Measurements from ENCODE around the gene GJA5.

The GJA5 gene

DNA sequence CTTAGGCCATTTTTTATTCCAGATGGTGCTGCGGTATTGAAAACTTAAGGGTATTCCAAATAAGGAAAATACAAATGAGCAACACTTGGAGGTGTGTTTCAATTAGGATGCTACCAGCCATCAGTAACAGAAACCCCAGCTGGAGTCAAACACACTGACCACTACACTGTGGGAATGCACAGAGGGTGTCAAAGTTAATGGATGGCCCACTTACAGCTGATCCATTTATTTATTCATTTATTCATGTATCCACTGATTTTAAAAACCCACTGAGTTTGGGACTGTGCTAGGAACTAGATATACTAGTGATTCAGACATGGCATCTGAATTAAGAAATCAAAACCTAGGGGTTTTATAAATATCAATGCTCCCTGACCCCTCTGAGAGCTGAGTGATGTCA lies 24.5 kb upstream of the GJA5 start:
- Histone ChIP-seq H3K27me3 (ENCODE audit: control insufficient read depth, insufficient read depth, low read length) (peaks cover 4% of the 10 kb centered on the region), H3K4me3 (ENCODE audit: low read length) (no peak overlapping the region), H3K9ac (ENCODE audit: low read length) (no peak overlapping the region), H3K9me3 (ENCODE audit: control insufficient read depth, low read length) (no peaks in the 10 kb centered on the region), H3K36me3 (ENCODE audit: control insufficient read depth, insufficient read depth, low read length) (no peaks in the 10 kb centered on the region), H3K4me1 (ENCODE audit: control insufficient read depth, insufficient read depth, low read length) (no peaks in the 10 kb centered on the region)

DNA sequence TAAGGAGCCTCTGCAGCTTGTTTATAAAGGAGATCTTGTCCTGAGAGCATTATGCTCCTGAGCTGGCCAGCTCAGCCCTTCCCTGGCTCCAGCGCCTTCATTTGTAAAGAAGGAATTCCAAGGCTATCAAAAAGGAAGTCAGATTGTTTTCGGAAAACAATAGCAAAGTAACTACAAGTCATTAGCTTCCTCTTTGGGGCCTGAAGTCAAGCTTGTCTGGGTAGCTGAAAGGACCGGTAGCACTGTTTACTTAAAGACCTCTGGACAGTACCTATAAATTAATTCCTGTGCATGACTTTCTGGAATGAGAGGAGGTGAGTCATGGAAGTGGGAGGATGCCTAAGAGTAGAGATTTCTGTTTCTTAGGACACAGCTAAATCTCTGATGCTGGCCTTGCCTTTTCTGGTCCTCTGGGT lies 20.7 kb upstream of the GJA5 start:
- Histone ChIP-seq H3K27me3 (ENCODE audit: control insufficient read depth, insufficient read depth, low read length) (peaks cover 4% of the 10 kb centered on the region), H3K4me1 (ENCODE audit: control insufficient read depth, insufficient read depth, low read length) (no peaks in the 10 kb centered on the region), H3K9ac (ENCODE audit: low read length) (no peak overlapping the region), H3K4me3 (ENCODE audit: low read length) (no peak overlapping the region), H3K36me3 (ENCODE audit: control insufficient read depth, insufficient read depth, low read length) (no peaks in the 10 kb centered on the region), H3K9me3 (ENCODE audit: control insufficient read depth, low read length) (no peaks in the 10 kb centered on the region)

DNA sequence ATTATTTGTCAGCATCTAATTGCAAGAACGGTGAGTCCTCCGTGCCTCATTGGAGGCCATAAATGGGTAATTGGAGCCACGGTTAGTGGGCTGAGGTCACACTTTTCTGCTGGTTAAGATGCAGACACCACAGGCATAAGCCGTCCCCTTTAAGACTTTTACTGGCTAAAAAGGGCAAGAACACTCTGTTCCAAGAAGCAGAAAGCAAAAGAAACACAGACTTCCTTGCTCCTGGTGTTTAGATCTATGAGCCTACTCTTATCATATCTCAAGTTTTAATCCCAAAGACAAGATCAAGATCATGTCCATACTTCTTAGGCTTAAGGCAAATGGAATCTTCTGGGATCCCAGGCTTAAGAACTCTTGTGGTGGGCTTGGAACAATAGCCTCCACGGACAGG lies 17.3 kb upstream of the GJA5 start:
- no peak overlapping the region for H3K4me3 ChIP-seq (ENCODE audit: low read length)
- no peaks in the 10 kb centered on the region for H3K4me1 ChIP-seq (ENCODE audit: control insufficient read depth, insufficient read depth, low read length)
- no peaks in the 10 kb centered on the region for H3K9me3 ChIP-seq (ENCODE audit: control insufficient read depth, low read length)
- no peaks in the 10 kb centered on the region for H3K36me3 ChIP-seq (ENCODE audit: control insufficient read depth, insufficient read depth, low read length)
- no peak overlapping the region for H3K9ac ChIP-seq (ENCODE audit: low read length)
- peaks cover 10% of the 10 kb centered on the region for H3K27me3 ChIP-seq (ENCODE audit: control insufficient read depth, insufficient read depth, low read length)

DNA sequence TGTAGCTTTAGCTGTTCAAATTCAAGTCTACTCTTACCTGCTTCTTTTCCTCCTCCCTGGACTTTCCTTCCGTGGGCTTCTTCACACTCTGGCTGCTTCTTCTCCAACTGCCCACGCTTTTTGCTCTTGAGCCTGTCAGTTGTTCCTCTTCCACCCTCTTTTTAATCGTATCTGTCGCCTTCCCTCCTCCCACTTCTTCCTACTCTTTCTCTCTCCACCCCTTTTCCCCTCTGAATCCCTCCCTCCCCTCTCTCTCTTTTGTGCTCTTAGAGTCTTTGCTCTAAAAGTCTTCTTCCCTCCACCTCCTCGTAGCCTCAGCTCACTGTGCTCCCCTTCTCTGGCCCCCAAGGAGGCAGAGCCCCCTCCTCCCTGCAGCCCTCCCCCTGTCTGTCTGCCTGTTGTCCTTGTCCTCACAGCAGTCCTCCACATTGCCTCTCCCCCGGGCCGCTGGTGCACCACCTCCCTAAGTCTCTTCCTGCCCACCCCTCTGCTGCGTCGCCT lies 12.9 kb upstream of the GJA5 start:
- H3K9ac ChIP-seq (ENCODE audit: low read length): no peak overlapping the region
- no peak overlapping the region for H3K4me3 ChIP-seq (ENCODE audit: low read length)
- H3K27me3 ChIP-seq (ENCODE audit: control insufficient read depth, insufficient read depth, low read length): peaks cover 33% of the 10 kb centered on the region
- H3K9me3 ChIP-seq (ENCODE audit: control insufficient read depth, low read length): no peaks in the 10 kb centered on the region
- H3K36me3 ChIP-seq (ENCODE audit: control insufficient read depth, insufficient read depth, low read length): no peaks in the 10 kb centered on the region
- no peaks in the 10 kb centered on the region for H3K4me1 ChIP-seq (ENCODE audit: control insufficient read depth, insufficient read depth, low read length)

DNA sequence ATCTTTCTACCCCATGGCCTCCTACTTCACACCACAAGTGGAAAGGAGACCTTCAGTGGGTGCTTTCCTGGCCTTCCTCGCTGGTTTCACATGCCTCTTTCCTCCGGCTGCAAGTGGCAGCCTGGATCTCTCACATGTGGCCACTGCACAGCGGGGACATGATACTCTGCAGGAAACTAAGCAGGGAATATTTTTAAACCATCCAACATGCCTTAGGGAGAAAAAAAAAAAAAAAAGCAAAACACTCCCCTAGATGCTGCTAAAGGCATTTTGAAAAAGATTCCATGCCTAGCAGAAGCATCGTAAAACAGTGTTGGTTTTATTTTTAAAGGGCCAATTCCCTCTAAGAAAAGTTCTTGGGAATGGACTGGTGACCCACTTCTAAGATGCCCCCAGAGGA lies 12.2 kb upstream of the GJA5 start:
- Histone ChIP-seq H3K4me3 (ENCODE audit: low read length) (no peak overlapping the region), H3K9ac (ENCODE audit: low read length) (no peak overlapping the region), H3K4me1 (ENCODE audit: control insufficient read depth, insufficient read depth, low read length) (no peaks in the 10 kb centered on the region)

DNA sequence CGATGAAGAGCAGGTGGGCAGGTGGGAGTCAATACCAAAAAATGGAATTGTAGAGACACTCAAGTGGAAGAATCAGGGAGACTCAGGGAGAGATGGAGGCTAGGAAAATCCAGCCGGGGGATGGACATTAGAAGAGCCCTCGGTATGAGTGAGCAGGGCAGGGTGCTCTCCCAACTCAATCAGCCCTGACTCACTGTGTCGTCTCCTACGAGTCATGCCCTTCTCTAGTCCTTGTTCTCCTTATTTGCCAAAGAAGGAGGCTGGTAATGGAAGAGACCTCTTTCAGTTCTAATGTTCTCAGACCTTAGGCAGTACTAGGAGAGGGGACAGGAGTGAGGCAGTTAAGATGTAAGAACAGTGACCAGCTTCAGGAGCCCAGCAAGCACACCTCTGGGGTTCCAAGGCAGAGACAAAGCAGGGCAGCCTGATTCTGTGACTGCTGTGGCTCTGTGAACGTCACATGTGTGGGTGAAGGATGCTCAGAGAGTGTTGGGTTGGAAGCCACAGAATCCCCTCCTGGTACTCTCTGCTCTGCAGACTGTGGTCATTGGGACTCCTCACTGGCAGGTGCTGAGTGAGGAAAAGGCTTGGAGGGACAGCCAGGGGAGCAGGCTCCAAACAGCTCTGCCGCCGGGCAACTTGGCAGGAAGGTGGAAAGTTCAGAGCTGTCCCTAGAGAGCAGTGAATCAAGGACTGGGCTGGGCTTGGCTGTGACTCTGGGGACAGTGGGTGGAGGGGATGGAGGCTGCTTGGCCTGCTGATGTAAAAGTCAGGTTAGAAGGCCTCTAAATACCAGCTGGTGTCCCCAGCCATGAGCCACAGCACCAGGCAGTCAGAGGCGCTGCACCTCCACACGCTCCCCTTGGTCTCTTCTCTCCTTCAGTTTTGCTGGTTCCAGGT lies 11.1 kb upstream of the GJA5 start:
- no peaks in the 10 kb centered on the region for H3K9me3 ChIP-seq (ENCODE audit: control insufficient read depth, low read length)
- H3K36me3 ChIP-seq (ENCODE audit: control insufficient read depth, insufficient read depth, low read length): no peaks in the 10 kb centered on the region
- no peaks in the 10 kb centered on the region for H3K4me1 ChIP-seq (ENCODE audit: control insufficient read depth, insufficient read depth, low read length)
- no peak overlapping the region for H3K9ac ChIP-seq (ENCODE audit: low read length)
- H3K4me3 ChIP-seq (ENCODE audit: low read length): no peak overlapping the region
- H3K27me3 ChIP-seq (ENCODE audit: control insufficient read depth, insufficient read depth, low read length): peaks cover 33% of the 10 kb centered on the region

More for the DNA sequence above, 12.2 kb upstream of the GJA5 start:
- Histone ChIP-seq H3K27me3 (ENCODE audit: control insufficient read depth, insufficient read depth, low read length) (peaks cover 33% of the 10 kb centered on the region), H3K9me3 (ENCODE audit: control insufficient read depth, low read length) (no peaks in the 10 kb centered on the region), H3K36me3 (ENCODE audit: control insufficient read depth, insufficient read depth, low read length) (no peaks in the 10 kb centered on the region)

DNA sequence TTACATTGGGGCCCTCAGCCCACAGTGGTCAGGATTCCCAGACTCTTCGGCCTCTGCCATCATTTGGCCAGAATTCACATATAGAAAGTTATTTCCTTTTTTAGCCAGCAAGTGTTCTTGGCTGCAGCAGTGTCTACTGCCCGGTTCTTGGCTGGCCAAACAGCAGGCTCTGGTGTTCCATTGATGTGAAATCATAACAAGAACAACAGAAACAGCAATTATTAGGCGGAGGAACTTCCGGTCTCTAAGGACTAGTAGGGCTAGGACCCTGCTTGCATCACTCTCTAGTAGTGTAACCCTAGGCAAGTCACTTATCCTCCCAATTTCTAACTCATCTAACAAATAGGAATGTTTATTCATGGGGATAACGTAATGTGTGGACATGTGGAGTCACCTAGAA lies 8.7 kb upstream of the GJA5 start:
- Histone ChIP-seq H3K36me3 (ENCODE audit: control insufficient read depth, insufficient read depth, low read length) (no peaks in the 10 kb centered on the region), H3K4me1 (ENCODE audit: control insufficient read depth, insufficient read depth, low read length) (no peaks in the 10 kb centered on the region), H3K27me3 (ENCODE audit: control insufficient read depth, insufficient read depth, low read length) (peaks cover 33% of the 10 kb centered on the region), H3K9ac (ENCODE audit: low read length) (no peak overlapping the region), H3K4me3 (ENCODE audit: low read length) (no peak overlapping the region), H3K9me3 (ENCODE audit: control insufficient read depth, low read length) (no peaks in the 10 kb centered on the region)

DNA sequence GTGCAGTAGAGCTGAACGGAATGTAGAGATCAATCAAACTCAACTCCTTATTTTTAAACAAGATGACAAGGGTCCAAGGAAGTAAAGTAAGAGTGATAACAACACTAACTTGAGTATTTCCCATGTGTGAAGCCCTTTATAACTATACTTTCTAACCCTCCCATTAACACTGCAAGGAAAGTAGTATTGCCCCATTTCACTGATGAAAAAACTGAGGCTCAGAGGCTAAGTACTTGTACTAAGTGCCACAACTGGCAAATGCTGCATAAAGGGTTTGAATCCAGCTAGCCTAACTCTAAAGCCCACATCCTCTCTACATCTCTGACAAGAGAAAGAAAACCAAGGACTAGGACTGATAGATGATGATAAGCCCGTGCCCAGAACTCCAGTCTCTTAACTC lies 8.2 kb upstream of the GJA5 start:
- H3K9ac ChIP-seq (ENCODE audit: low read length): no peak overlapping the region
- no peak overlapping the region for H3K4me3 ChIP-seq (ENCODE audit: low read length)
- no peaks in the 10 kb centered on the region for H3K9me3 ChIP-seq (ENCODE audit: control insufficient read depth, low read length)
- H3K4me1 ChIP-seq (ENCODE audit: control insufficient read depth, insufficient read depth, low read length): no peaks in the 10 kb centered on the region
- no peaks in the 10 kb centered on the region for H3K36me3 ChIP-seq (ENCODE audit: control insufficient read depth, insufficient read depth, low read length)
- peaks cover 31% of the 10 kb centered on the region for H3K27me3 ChIP-seq (ENCODE audit: control insufficient read depth, insufficient read depth, low read length)

DNA sequence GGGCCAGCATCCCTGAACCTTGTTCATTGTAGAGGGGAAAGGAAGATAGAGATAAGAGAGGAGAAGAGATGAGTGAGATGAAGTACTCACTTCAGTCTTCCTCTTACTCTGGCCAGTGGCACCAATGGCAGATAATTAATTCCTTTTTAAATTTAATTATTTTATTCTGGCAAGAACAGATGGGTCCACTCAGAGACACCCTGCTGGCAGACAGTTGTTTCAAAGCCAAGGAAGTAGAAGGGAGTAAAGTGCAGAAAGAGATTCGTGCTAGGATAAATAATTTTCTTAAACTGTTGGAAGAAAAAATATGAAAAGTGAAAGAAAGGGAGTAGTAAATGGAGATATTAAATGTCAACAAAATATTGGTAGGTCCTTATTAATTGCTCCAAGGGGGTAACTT lies 7.7 kb upstream of the GJA5 start:
- no peak overlapping the region for H3K9ac ChIP-seq (ENCODE audit: low read length)
- no peak overlapping the region for H3K4me3 ChIP-seq (ENCODE audit: low read length)
- no peaks in the 10 kb centered on the region for H3K36me3 ChIP-seq (ENCODE audit: control insufficient read depth, insufficient read depth, low read length)
- H3K4me1 ChIP-seq (ENCODE audit: control insufficient read depth, insufficient read depth, low read length): no peaks in the 10 kb centered on the region
- H3K27me3 ChIP-seq (ENCODE audit: control insufficient read depth, insufficient read depth, low read length): peaks cover 26% of the 10 kb centered on the region
- H3K9me3 ChIP-seq (ENCODE audit: control insufficient read depth, low read length): no peaks in the 10 kb centered on the region

DNA sequence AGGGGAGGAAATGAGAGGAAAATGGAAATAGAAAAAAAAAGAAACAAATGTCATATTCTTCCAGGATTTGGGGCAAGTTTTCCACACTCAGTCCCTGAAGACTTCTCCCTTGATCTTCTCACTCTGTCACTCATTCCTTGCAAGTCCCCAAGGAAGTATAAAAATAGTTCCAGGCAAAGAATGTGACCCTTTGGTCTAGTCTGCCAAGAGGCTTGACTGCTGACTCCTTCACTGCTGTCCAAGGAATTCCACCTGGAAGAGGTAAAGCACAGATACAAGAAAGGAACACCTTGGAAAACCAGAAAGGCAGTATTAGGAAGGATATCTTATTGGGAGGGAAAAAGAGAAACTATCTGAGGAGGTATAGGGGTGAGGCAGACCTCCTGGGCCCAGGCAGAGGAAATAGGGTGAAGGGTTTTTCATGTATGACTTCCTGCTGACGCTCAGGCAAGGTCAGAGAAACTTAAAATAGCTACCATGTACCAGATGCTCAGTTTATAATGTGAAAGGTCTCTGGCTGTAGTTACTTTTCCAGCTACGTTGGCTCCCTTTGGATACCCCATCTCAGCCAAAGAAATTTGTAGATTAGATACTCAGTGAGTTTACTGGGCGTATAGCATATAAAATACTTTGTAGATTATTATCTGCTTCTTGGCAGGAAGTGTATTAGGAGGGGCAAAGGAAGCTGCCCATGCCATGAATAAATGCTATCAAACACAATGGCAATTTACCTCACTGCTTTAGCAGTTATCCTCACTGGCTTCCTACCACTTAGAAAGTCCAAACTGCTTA lies 2.0 kb upstream of the GJA5 start:
- Histone ChIP-seq H3K9me3 (ENCODE audit: control insufficient read depth, low read length) (no peaks in the 10 kb centered on the region), H3K36me3 (ENCODE audit: control insufficient read depth, insufficient read depth, low read length) (no peaks in the 10 kb centered on the region), H3K9ac (ENCODE audit: low read length) (no peak overlapping the region), H3K27me3 (ENCODE audit: control insufficient read depth, insufficient read depth, low read length) (no peaks in the 10 kb centered on the region), H3K4me3 (ENCODE audit: low read length) (no peak overlapping the region), H3K4me1 (ENCODE audit: control insufficient read depth, insufficient read depth, low read length) (no peaks in the 10 kb centered on the region)

DNA sequence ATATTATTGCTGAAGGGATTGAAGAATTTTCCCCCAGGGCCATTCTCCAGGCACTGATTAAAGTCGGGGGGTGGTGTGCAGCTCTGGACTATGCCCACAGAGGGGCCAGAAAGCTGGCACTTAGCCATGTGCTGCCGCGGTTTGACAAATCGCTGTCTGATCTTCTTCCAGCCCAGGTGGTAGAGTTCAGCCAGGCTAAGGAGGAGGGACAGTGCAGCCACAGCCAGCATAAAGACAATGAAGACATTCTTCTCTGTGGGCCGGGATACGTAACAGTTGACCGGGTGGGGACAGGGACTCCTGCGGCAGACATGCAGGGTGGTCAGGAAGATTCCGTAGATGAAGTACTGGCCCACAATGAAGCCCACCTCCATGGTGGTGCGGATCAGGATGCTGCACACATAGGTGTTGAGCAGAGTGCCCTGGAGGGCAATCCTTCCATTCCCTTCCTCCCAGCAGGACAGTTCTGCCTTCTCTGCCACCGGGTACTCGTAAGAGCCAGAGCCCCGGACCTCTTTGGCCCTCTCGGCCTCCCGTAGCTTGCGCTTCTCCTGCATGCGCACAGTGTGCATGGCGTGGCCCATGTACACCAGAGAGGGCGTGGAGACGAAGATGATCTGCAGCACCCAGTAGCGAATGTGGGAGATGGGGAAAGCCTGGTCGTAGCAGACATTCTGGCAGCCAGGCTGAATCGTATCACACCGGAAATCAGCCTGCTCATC lies 1.9 kb downstream of the GJA5 start:
- no peaks in the 10 kb centered on the region for H3K9me3 ChIP-seq (ENCODE audit: control insufficient read depth, low read length)
- no peak overlapping the region for H3K9ac ChIP-seq (ENCODE audit: low read length)
- no peaks in the 10 kb centered on the region for H3K4me1 ChIP-seq (ENCODE audit: control insufficient read depth, insufficient read depth, low read length)
- H3K4me3 ChIP-seq (ENCODE audit: low read length): no peak overlapping the region
- H3K36me3 ChIP-seq (ENCODE audit: control insufficient read depth, insufficient read depth, low read length): no peaks in the 10 kb centered on the region
- no peaks in the 10 kb centered on the region for H3K27me3 ChIP-seq (ENCODE audit: control insufficient read depth, insufficient read depth, low read length)
